ENCODE data around the gene AKAP13. TPM values are rescaled to one million over a fixed set of nuclear protein-coding genes. Genes with fewer than 3 reads are reported as not detected.

Gene AKAP13
- total RNA-seq, 2 experiments from 2014 or later = 198 to 220 TPM

GRCh38 chr15:85672332-85673084, 292.1 kb downstream of the AKAP13 start:
- ATAC-seq (ENCODE audit: low read depth) (no peak), DNase-seq (no peak)
- Mint-ChIP-seq H3K4me3 (no peak overlapping the region), H3K27me3 (no peaks in the 10 kb centered on the region), H3K4me1 (peaks cover 8% of the 10 kb centered on the region), H3K36me3 (peaks cover 23% of the 10 kb centered on the region), H3K27ac (no peak overlapping the region), H3K9me3 (no peaks in the 10 kb centered on the region)
- POLR2A ChIA-PET = interaction anchor here (0.9 to 1.0 kb wide), 2 partner anchors 12 to 15 kb away, joined by 3 read pairs; no protein-coding TSS in a partner anchor

GRCh38 chr15:85673326-85673725, 292.9 kb downstream of the AKAP13 start:
- ATAC-seq (ENCODE audit: low read depth) = no peak
- H3K9me3 Mint-ChIP-seq = no peaks in the 10 kb centered on the region
- no peak overlapping the region for H3K27ac Mint-ChIP-seq
- DNase-seq = no peak
- H3K27me3 Mint-ChIP-seq = no peaks in the 10 kb centered on the region
- peaks cover 2% of the 10 kb centered on the region for H3K4me1 Mint-ChIP-seq
- H3K36me3 Mint-ChIP-seq = peaks cover 19% of the 10 kb centered on the region
- H3K4me3 Mint-ChIP-seq = no peak overlapping the region
- POLR2A ChIA-PET = no interaction called here

- POLR2A ChIA-PET = interaction anchor here (0.6 kb wide), 1 partner anchor 117 kb away, joined by 6 read pairs; no protein-coding TSS in a partner anchor
- ATAC-seq (ENCODE audit: low read depth) (no peak), DNase-seq (no peak)
- no peaks in the 10 kb centered on the region for H3K9me3 Mint-ChIP-seq
- no peak overlapping the region for H3K4me3 Mint-ChIP-seq
- H3K27ac Mint-ChIP-seq = no peak overlapping the region
- no peaks in the 10 kb centered on the region for H3K4me1 Mint-ChIP-seq
- no peaks in the 10 kb centered on the region for H3K27me3 Mint-ChIP-seq
- H3K36me3 Mint-ChIP-seq = peaks cover 23% of the 10 kb centered on the region
Observed at GRCh38 chr15:85676342-85677098, 296.1 kb downstream of the AKAP13 start.

DNA sequence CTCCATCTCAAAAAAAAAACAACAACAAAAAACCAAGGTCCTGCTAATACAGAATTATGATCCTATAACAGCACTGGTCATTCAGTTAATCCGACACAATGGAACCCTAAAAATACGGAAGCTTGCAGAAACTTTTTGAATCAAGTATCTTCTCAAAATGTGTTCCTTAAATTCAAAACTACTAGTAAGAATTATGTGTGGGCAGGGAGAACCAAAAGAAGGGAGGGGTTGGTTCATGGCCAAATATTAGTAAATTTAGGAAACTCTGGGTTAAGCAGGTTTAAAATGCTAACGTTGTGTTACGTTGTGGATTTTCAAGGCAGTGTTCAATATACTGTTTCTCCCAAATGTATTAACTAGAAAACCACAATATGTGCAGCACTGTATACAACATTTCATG, 298.8 kb downstream of the AKAP13 start:
- Mint-ChIP-seq H3K36me3 (peaks cover 22% of the 10 kb centered on the region), H3K27ac (no peak overlapping the region), H3K27me3 (no peaks in the 10 kb centered on the region), H3K9me3 (no peaks in the 10 kb centered on the region), H3K4me1 (no peaks in the 10 kb centered on the region), H3K4me3 (no peak overlapping the region)
- DNase-seq = no peak
- POLR2A ChIA-PET = no interaction called here
- ATAC-seq (ENCODE audit: low read depth) = no peak

- POLR2A ChIA-PET = interaction anchor here (0.9 kb wide), 1 partner anchor 13 kb away, joined by 3 read pairs; no protein-coding TSS in a partner anchor
- Mint-ChIP-seq H3K4me1 (peaks cover 5% of the 10 kb centered on the region), H3K4me3 (no peak overlapping the region), H3K36me3 (peaks cover 23% of the 10 kb centered on the region), H3K9me3 (no peaks in the 10 kb centered on the region), H3K27ac (no peak overlapping the region), H3K27me3 (no peaks in the 10 kb centered on the region)
- DNase-seq (no peak), ATAC-seq (ENCODE audit: low read depth) (no peak)
Observed at GRCh38 chr15:85681386-85681785, 301.0 kb downstream of the AKAP13 start.

DNA sequence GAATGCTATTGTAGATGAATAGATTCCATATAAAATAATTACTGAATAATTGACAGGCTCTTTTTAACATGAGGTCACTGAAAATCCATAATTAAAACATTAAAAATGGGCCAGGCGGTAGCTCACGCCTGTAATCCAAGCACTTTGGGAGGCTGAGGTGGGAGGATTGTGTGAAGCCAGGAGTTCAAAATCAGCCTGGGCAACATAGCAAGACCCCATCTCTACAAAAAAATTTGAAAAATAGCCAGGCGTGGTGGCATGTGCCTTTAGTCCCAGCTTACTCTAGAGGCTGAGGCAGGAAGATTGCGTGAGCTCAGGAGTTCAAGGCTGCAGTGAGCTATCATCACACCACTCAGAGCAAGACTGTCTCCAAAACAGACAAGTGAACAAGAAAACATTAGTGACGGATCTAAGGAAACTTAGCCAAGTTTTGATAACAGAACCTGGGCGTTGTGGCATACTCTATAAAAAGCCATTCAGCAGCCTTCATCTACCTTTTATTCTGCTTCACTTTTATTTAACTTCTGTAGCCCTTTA, 303.8 kb downstream of the AKAP13 start:
- H3K27me3 Mint-ChIP-seq = no peaks in the 10 kb centered on the region
- H3K4me1 Mint-ChIP-seq = peaks cover 26% of the 10 kb centered on the region
- H3K9me3 Mint-ChIP-seq = no peaks in the 10 kb centered on the region
- no peak overlapping the region for H3K27ac Mint-ChIP-seq
- POLR2A ChIA-PET = no interaction called here
- H3K36me3 Mint-ChIP-seq = peaks cover 23% of the 10 kb centered on the region
- ATAC-seq (ENCODE audit: low read depth) (no peak), DNase-seq (no peak)
- H3K4me3 Mint-ChIP-seq = no peak overlapping the region

DNA sequence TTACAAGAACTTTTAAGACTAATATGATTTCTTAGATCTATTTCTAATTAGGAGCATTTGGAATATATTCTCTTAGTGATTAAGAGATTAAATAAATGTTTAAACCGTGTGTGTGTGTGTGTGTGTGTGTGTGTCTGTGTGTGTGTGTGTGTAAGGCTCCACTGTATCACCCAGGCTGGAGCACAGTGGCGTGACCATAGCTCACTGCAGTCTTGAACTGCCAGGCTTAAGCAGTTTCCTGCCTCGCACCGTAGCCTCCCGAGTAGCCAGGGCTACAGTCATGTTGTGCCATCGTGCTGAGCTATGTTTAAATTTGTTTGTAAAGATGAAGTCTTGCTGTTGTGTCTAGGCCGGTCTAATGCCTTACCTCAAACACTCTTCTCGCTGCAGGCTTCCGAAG, 305.0 kb downstream of the AKAP13 start:
- Mint-ChIP-seq H3K4me1 (peaks cover 33% of the 10 kb centered on the region), H3K36me3 (peaks cover 24% of the 10 kb centered on the region), H3K27me3 (no peaks in the 10 kb centered on the region), H3K27ac (no peak overlapping the region), H3K9me3 (no peaks in the 10 kb centered on the region), H3K4me3 (no peak overlapping the region)
- POLR2A ChIA-PET = no interaction called here
- ATAC-seq (ENCODE audit: low read depth) (no peak), DNase-seq (no peak)

DNA sequence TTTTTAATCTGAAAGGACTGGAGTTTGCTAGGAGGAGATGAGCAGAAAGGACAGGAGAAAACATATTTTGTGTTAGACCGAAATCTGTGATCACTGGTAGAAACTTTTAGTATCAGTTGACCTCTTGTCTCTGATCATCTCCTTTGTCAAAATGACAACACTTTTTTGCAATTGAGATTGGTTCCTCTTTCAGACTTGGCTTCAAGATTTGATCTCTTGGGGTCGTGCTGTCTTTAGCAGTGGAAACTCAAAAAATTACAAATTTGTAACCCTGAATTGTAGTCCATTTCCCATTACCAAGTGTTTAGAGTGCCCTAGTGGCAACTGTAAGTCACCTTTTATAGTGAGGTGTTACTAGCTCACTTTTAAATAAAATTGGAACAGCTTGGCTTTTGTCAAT, 306.9 kb downstream of the AKAP13 start:
- POLR2A ChIA-PET = interaction anchor here (0.6 to 1.4 kb wide), 5 partner anchors 9 to 309 kb away, joined by 3 to 6 read pairs (median 3); no protein-coding TSS in a partner anchor
- peak overlapping the region; percentile 50 for H3K4me3 Mint-ChIP-seq

DNA sequence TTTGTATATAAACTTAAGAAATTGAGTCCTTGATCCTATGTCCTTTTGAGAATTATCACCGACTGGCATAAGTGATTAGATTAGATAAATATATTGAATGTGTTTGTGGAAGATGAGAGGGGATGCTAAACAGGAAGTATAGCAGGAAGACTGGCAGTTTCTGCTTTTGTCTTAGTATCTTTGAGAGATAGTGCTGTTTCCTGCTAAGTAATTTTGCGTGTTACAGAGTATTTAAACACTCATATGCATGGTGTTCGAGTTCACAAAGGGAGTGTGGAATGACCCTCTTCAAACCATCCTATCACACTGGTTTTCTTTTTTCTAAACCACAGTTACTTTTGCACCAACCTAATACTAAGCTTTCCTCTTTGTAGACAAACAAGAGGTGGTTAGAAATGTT, 308.3 kb downstream of the AKAP13 start:
- peak overlapping the region; percentile 20 for H3K4me3 Mint-ChIP-seq
- H3K4me1 Mint-ChIP-seq = peaks cover 61% of the 10 kb centered on the region
- POLR2A ChIA-PET = interaction anchor here (1.5 to 6.1 kb wide), 6 partner anchors 16 to 107 kb away, joined by 5 to 101 read pairs (median 30); no protein-coding TSS in a partner anchor
- no peaks in the 10 kb centered on the region for H3K27me3 Mint-ChIP-seq
- H3K27ac Mint-ChIP-seq = peak overlapping the region; percentile 99
- H3K9me3 Mint-ChIP-seq = no peaks in the 10 kb centered on the region
- DNase-seq (no peak), ATAC-seq (ENCODE audit: low read depth) (peak; percentile 10)
- H3K36me3 Mint-ChIP-seq = peaks cover 34% of the 10 kb centered on the region

More for the DNA sequence above, 306.9 kb downstream of the AKAP13 start:
- no peaks in the 10 kb centered on the region for H3K27me3 Mint-ChIP-seq
- no peaks in the 10 kb centered on the region for H3K9me3 Mint-ChIP-seq
- H3K36me3 Mint-ChIP-seq = peaks cover 25% of the 10 kb centered on the region
- no peak for ATAC-seq (ENCODE audit: low read depth)
- peaks cover 52% of the 10 kb centered on the region for H3K4me1 Mint-ChIP-seq
- H3K27ac Mint-ChIP-seq = peak overlapping the region; percentile 86
- DNase-seq = no peak

DNA sequence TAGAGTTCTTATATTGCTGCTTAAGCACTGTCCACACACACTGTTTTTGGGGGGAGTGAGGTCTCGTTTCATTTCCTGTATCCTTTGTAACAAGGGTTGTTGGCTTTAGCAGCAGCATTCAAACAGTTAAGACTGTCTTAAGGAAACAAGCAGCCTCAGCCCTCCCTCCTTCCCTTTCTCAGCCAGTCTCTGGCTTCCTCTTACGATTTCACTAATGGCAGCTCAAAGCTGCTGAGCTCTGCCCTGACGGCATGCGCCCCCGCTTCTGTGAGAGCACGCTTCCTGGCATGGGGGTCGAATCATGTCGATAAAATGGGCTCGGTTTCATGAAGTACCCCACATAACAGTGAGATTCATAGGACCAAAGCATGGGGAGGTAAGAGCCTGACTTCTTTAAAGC, 309.3 kb downstream of the AKAP13 start:
- peaks cover 61% of the 10 kb centered on the region for H3K4me1 Mint-ChIP-seq
- DNase-seq = peak; percentile 72
- peaks cover 34% of the 10 kb centered on the region for H3K36me3 Mint-ChIP-seq
- H3K27me3 Mint-ChIP-seq = no peaks in the 10 kb centered on the region
- H3K27ac Mint-ChIP-seq = peak overlapping the region; percentile 99
- POLR2A ChIA-PET = interaction anchor here (0.6 to 6.1 kb wide), 11 partner anchors 10 to 373 kb away, joined by 3 to 101 read pairs (median 8); no protein-coding TSS in a partner anchor
- H3K4me3 Mint-ChIP-seq = peak overlapping the region; percentile 97
- ATAC-seq (ENCODE audit: low read depth) = peak; percentile 84
- no peaks in the 10 kb centered on the region for H3K9me3 Mint-ChIP-seq

GRCh38 chr15:85690561-85691231, 310.3 kb downstream of the AKAP13 start:
- DNase-seq (no peak), ATAC-seq (ENCODE audit: low read depth) (peak; percentile 39)
- Mint-ChIP-seq H3K27ac (peak overlapping the region; percentile 99), H3K4me3 (peak overlapping the region; percentile 97), H3K36me3 (peaks cover 39% of the 10 kb centered on the region), H3K27me3 (no peaks in the 10 kb centered on the region), H3K9me3 (no peaks in the 10 kb centered on the region), H3K4me1 (peaks cover 65% of the 10 kb centered on the region)
- POLR2A ChIA-PET = interaction anchor here (0.8 to 6.1 kb wide), 9 partner anchors 9 to 109 kb away, joined by 3 to 101 read pairs (median 14); no protein-coding TSS in a partner anchor

DNA sequence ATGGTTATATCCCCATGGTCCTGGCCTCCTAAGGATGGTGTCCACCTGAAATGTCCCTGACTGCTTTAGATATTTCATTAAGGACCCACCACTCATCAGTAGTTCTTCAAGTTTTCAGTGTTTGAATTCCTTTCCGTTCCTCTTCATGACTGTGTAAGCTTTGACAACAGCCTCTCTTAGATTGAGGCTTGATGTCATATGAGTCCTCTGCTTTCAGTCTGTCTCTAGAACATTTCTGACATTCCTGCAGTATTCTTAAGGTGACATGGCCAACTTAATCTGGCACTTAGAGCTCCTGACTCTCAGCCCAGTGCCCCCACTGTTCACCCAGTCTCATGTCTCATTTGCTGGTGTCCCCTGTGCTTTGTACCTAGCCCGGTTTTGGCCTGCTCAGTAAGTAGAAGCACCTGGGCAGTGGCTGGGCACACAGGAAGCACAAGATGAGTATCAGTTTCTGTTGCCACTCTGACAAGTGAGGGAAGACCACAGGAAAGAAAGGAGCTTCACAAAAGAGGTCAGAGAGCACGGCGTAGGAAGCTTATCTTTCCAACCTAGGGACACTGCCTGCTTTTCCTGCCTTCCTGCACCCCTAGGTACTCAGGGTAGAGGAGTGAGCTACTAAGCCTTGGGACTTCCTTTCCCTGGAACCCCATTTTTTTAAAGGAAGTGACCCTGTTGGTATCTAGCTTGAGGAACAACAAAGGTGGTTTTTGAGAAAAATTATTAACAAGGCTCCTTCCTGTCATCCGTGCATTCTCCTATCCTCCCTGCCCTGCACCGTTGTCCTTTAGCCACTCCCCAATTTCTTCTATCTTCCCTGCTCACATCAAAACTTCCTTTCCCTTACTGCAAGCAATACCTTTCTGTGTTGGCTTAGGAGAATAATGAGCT, 311.2 kb downstream of the AKAP13 start:
- H3K9me3 Mint-ChIP-seq = no peaks in the 10 kb centered on the region
- H3K27ac Mint-ChIP-seq = peak overlapping the region; percentile 99
- ATAC-seq (ENCODE audit: low read depth) (peak; percentile 31), DNase-seq (peak; percentile 54)
- no peaks in the 10 kb centered on the region for H3K27me3 Mint-ChIP-seq
- POLR2A ChIA-PET = interaction anchor here (0.6 to 6.1 kb wide), 11 partner anchors 8 to 797 kb away, joined by 3 to 101 read pairs (median 8); no protein-coding TSS in a partner anchor
- peaks cover 40% of the 10 kb centered on the region for H3K36me3 Mint-ChIP-seq
- H3K4me3 Mint-ChIP-seq = peak overlapping the region; percentile 97
- peaks cover 61% of the 10 kb centered on the region for H3K4me1 Mint-ChIP-seq
